ENCODE results near the gene STIMATE. TPM values are rescaled to one million over a fixed set of nuclear protein-coding genes. Genes with fewer than 3 reads are reported as not detected.

STIMATE gene
- total and polyA plus RNA-seq, 10 of the 15 experiments (the other 5 are each of a cell fraction or from before 2014, with no cell fraction given) = 0.24 to 24.1 (median 15.4) TPM

GRCh38 chr3:52882377-52882776 is 15.0 kb downstream of the STIMATE start:
- intact Hi-C loops (cut with micrococcal nuclease; ENCODE audit: unreplicated experiment) (no loop called here), in situ Hi-C loops (cut with MboI) (no loop called here)
- POLR2A ChIA-PET = interaction anchor here (0.5 to 1.1 kb wide), 2 partner anchors 11 to 18 kb away, joined by 3 to 7 read pairs; no protein-coding TSS in a partner anchor
- FAIRE-seq (no peak), ATAC-seq (no peak), DNase-seq (ENCODE audit: low read depth, low spot score) (no peak)
- Histone ChIP-seq H4K20me1 (ENCODE audit: control insufficient read depth, insufficient read depth) (no peaks in the 10 kb centered on the region), H3K27me3 (replicated peaks in 1 of 2; ENCODE audit: control insufficient read depth in 2 of 2, insufficient read depth in 2 of 2, low read length in 1 of 2) (no peaks in the 10 kb centered on the region), H3K27ac (ENCODE audit: control insufficient read depth, insufficient read depth) (no peak overlapping the region), H3K4me1 (ENCODE audit: control insufficient read depth, insufficient read depth, low read length) (peaks cover 15% of the 10 kb centered on the region), H3K9me3 (replicated peaks; ENCODE audit: control insufficient read depth, insufficient read depth, low read length) (no peaks in the 10 kb centered on the region; the same call in 1 of the 3 replicates), H3K79me2 (ENCODE audit: control insufficient read depth, insufficient read depth, low read length) (peaks cover 3% of the 10 kb centered on the region), H3K4me2 (ENCODE audit: control insufficient read depth, insufficient read depth) (no peak overlapping the region), H3K36me3 (ENCODE audit: control insufficient read depth in 2 of 2, insufficient read depth in 2 of 2, low read length in 1 of 2) (peaks cover 2 to 9% of the 10 kb centered on the region in 2 experiments; a peak in 2 of 4 replicates), H2AFZ (ENCODE audit: control insufficient read depth, low read depth, low read length) (no peak overlapping the region), H3K9ac (ENCODE audit: control insufficient read depth, insufficient read depth, low read length) (no peak overlapping the region), H3K4me3 (no peak overlapping the region)
- CTCF ChIA-PET = interaction anchor here (1.2 to 4.8 kb wide), 2 partner anchors 10 to 36 kb away, joined by 3 to 28 read pairs; no protein-coding TSS in a partner anchor
- SMC1A ChIA-PET (ENCODE audit: uncharacterized antibody, unreplicated experiment) = interaction anchor here (1.3 to 1.7 kb wide), 2 partner anchors 13 to 102 kb away, joined by 3 to 7 read pairs; no protein-coding TSS in a partner anchor
- no peak for TF ChIP-seq MYB (IDR thresholded peaks at IDR 0.05; ENCODE audit: borderline replicate concordance, low read depth, low read length)
- TF ChIP-seq MTA3 (IDR thresholded peaks at IDR 0.05; ENCODE audit: borderline replicate concordance, low read length) = no peak
- TF ChIP-seq RAD21 (IDR thresholded peaks at IDR 0.05; ENCODE audit: insufficient read depth, low read depth, low read length) = no peak
- no peak for TF ChIP-seq SIX5 (IDR thresholded peaks at IDR 0.05; ENCODE audit: low read depth, low read length, severe bottlenecking)
- no peak for TF ChIP-seq NFXL1 (IDR thresholded peaks at IDR 0.05; ENCODE audit: borderline replicate concordance)
- TF ChIP-seq CBFB (IDR thresholded peaks at IDR 0.05; ENCODE audit: low read depth) = no peak
- no peak for TF ChIP-seq HDAC6 (IDR thresholded peaks at IDR 0.05; ENCODE audit: unreplicated experiment)
- no peak for TF ChIP-seq ZNF24 (IDR thresholded peaks at IDR 0.05)
- TF ChIP-seq FOS (IDR thresholded peaks at IDR 0.05; ENCODE audit: borderline replicate concordance, extremely low read depth, insufficient read length) = no peak
- no peak for TF ChIP-seq IRF4 (IDR thresholded peaks at IDR 0.05; ENCODE audit: low read depth, low read length)
- TF ChIP-seq ETV6 (conservative IDR thresholded peaks at IDR 0.05 in 1 of 2, IDR thresholded peaks at IDR 0.05 in 1 of 2; ENCODE audit: borderline replicate concordance in 1 of 2, low read depth in 1 of 2) = no peak
- no peak for TF ChIP-seq CBX3 (IDR thresholded peaks at IDR 0.05; ENCODE audit: borderline replicate concordance, low read depth)
- TF ChIP-seq E2F8 (IDR thresholded peaks at IDR 0.05; ENCODE audit: low read depth, partially characterized antibody) = no peak
- TF ChIP-seq ZZZ3 (IDR thresholded peaks at IDR 0.05; ENCODE audit: control insufficient read depth, insufficient read length, low read depth) = no peak
- TF ChIP-seq KDM1A (IDR thresholded peaks at IDR 0.05; ENCODE audit: borderline replicate concordance) = no peak
- TF ChIP-seq RBBP5 (conservative IDR thresholded peaks at IDR 0.05) = no peak
- no peak for TF ChIP-seq ZNF622 (IDR thresholded peaks at IDR 0.05)
- RAD21 ChIA-PET (ENCODE audit: unreplicated experiment) = no interaction called here
- 75% methylated on average over 4 of the region's 4 CpGs for WGBS (ENCODE audit: insufficient coverage, insufficient replicate concordance, low lambda C conversion rate, missing lambda C conversion rate)
- no TSS peak for BruUV-seq (replicated peaks)

Data from GM12878 (cell line).